Neural cell (in vitro differentiated cells): ENCODE measurements around the gene TRPM3. TPM values are rescaled to one million over a fixed set of nuclear protein-coding genes. Genes with fewer than 3 reads are reported as not detected.
A peak's percentile ranks its signal among the peaks of the same experiment; 100 is the strongest.

Experiments used
- H2AFZ ChIP-seq: fragments of 200-600, 300-800 bp; sonication (generic), shearing (Covaris generic); 2 replicates; pipeline ENCODE4 v1.6.0; 2014; ENCODE audit warnings: low read depth, mild to moderate bottlenecking, antibody characterized with exemption, low read length, moderate library complexity
- H3F3A ChIP-seq: fragments of 200-600 bp; shearing (Covaris generic); 2 replicates; pipeline ENCODE4 v1.6.1; 2016; ENCODE audit warnings: mild to moderate bottlenecking, moderate library complexity, mixed read lengths, antibody characterized with exemption, low read length; ENCODE audit not compliant: insufficient read depth, poor library complexity, severe bottlenecking
- H3K27ac ChIP-seq: fragments of 200-600, 300-800 bp; sonication (generic), shearing (Covaris generic); 2 replicates; pipeline ENCODE4 v1.5.1; 2014; ENCODE audit warnings: mild to moderate bottlenecking, low read length, moderate library complexity
- H3K27me3 ChIP-seq: fragments of 300-800, 200-600 bp; sonication (generic), shearing (Covaris generic); 2 replicates; pipeline ENCODE4 v1.6.0; 2014; ENCODE audit warnings: mild to moderate bottlenecking, low read depth, low read length, moderate library complexity; ENCODE audit not compliant: insufficient read depth
- H3K36me3 ChIP-seq: fragments of 300-800, 200-600 bp; sonication (generic), shearing (Covaris generic); 2 replicates; pipeline ENCODE4 v1.5.1; 2014; ENCODE audit warnings: mild to moderate bottlenecking, antibody characterized with exemption, low read length, moderate library complexity; ENCODE audit not compliant: insufficient read depth
- H3K4me2 ChIP-seq: fragments of 300-800, 200-600 bp; sonication (generic), shearing (Covaris generic); 2 replicates; pipeline ENCODE4 v1.6.0; 2014; ENCODE audit warnings: mild to moderate bottlenecking, low read length
- H3K4me3 ChIP-seq: fragments of 300-800, 200-600 bp; sonication (generic), shearing (Covaris generic); 2 replicates; pipeline ENCODE4 v1.5.1; 2014; ENCODE audit warnings: mild to moderate bottlenecking, low read length, moderate library complexity
- H3K79me2 ChIP-seq: fragments of 200-600 bp; shearing (Covaris generic); replicated peaks from 2 replicates; pipeline ENCODE4 v1.6.0; 2014; ENCODE audit warnings: mild to moderate bottlenecking, low read length, moderate library complexity; ENCODE audit not compliant: insufficient read depth
- H3K9ac ChIP-seq: fragments of 300-800, 200-600 bp; sonication (generic), shearing (Covaris generic); 2 replicates; pipeline ENCODE4 v1.6.1; 2016; ENCODE audit warnings: mild to moderate bottlenecking, low read length, mixed read lengths
- H3K9me2 ChIP-seq: fragments of 200-600 bp; shearing (Covaris generic); 2 replicates; pipeline ENCODE4 v1.6.1; 2016; ENCODE audit warnings: mild to moderate bottlenecking, low read length, mixed read lengths; ENCODE audit not compliant: insufficient read depth
- H3K9me3 ChIP-seq: fragments of 200-600, 300-800 bp; sonication (generic), shearing (Covaris generic); 2 replicates; pipeline ENCODE4 v1.6.1; 2016; ENCODE audit warnings: mild to moderate bottlenecking, mixed run types, low read length, moderate library complexity, mixed read lengths
- H4K20me1 ChIP-seq: fragments of 200-600 bp; shearing (Covaris generic); 2 replicates; pipeline ENCODE4 v1.6.1; 2016; ENCODE audit warnings: mild to moderate bottlenecking, mixed run types; ENCODE audit not compliant: insufficient read depth
- EP300 ChIP-seq: fragments of 450-650 bp; conservative IDR thresholded peaks from 2 replicates; pipeline ENCODE4 v1.6.1; 2014; ENCODE audit warnings: antibody characterized with exemption, mild to moderate bottlenecking, moderate library complexity; ENCODE audit not compliant: poor library complexity, severe bottlenecking
- MXI1 ChIP-seq: fragments of 450-650 bp; conservative IDR thresholded peaks from 2 replicates; pipeline ENCODE4 v1.6.1; 2014; ENCODE audit warnings: antibody characterized with exemption, mild to moderate bottlenecking; ENCODE audit not compliant: poor library complexity, severe bottlenecking
- POLR2AphosphoS5 ChIP-seq: IDR thresholded peaks from 2 replicates; pipeline ENCODE4 v1.6.1; 2012
- SMC3 ChIP-seq: fragments of 450-650 bp; conservative IDR thresholded peaks from 2 replicates; pipeline ENCODE4 v1.6.1; 2014; ENCODE audit warnings: antibody characterized with exemption, mild to moderate bottlenecking, moderate library complexity; ENCODE audit not compliant: poor library complexity
- TAF1 ChIP-seq: IDR thresholded peaks from 2 replicates; pipeline ENCODE4 v1.6.1; 2012; ENCODE audit warnings: low read depth
- polyA plus RNA-seq: library from polyadenylated mRNA; depleted of rRNA; stranded (reverse); fragments of >200 nt; gene quantifications from 2 replicates; pipeline ENCODE4 v1.2.3, GENCODE V29; 2014
- small RNA-seq, 3 experiments: library from RNA; depleted of rRNA; stranded (forward); fragments of <200 nt; gene quantifications; one replicate each; pipeline ENCODE3, GENCODE V24; 2012
- TF ChIP-seq, protein P1 (sequence below): fragments of 450-650 bp; IDR thresholded peaks from 2 replicates; pipeline ENCODE4 v1.5.1; 2014; ENCODE audit warnings: antibody characterized with exemption, mild to moderate bottlenecking, moderate library complexity; ENCODE audit not compliant: poor library complexity, severe bottlenecking
- TF ChIP-seq, protein P2 (sequence below): IDR thresholded peaks from 2 replicates; pipeline ENCODE4 v1.6.1; 2012; ENCODE audit warnings: borderline replicate concordance

Gene TRPM3
- polyA plus RNA-seq, 1 donor from 2014 or later, result 1.3 TPM

DNA sequence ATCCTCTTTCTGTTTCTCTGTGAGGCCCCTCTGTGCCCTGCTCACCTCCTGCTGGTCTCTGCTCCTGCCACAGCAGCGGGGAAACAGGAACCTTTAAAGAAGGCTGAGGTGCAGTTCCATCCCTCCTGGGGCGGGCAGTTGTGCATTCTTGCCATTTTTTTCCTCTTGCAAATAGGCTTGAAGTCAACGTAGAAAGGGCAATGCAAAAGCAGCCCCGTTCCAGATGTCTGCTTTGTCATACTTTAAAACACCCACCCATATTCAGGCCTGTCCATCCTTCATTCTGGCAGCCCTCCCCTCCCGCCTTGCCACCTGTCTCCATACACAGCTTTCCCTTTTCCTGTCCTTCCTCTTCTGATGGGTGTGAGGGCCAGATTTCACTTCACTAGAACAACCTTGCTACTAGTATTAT lies 641.5 kb downstream of the TRPM3 start:
- TF ChIP-seq MXI1 (no peak), TAF1 (no peak), POLR2AphosphoS5 (no peak), SMC3 (no peak), EP300 (no peak)
- TF ChIP-seq, protein P1, sequence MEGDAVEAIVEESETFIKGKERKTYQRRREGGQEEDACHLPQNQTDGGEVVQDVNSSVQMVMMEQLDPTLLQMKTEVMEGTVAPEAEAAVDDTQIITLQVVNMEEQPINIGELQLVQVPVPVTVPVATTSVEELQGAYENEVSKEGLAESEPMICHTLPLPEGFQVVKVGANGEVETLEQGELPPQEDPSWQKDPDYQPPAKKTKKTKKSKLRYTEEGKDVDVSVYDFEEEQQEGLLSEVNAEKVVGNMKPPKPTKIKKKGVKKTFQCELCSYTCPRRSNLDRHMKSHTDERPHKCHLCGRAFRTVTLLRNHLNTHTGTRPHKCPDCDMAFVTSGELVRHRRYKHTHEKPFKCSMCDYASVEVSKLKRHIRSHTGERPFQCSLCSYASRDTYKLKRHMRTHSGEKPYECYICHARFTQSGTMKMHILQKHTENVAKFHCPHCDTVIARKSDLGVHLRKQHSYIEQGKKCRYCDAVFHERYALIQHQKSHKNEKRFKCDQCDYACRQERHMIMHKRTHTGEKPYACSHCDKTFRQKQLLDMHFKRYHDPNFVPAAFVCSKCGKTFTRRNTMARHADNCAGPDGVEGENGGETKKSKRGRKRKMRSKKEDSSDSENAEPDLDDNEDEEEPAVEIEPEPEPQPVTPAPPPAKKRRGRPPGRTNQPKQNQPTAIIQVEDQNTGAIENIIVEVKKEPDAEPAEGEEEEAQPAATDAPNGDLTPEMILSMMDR, result no peak
- TF ChIP-seq, protein P2, sequence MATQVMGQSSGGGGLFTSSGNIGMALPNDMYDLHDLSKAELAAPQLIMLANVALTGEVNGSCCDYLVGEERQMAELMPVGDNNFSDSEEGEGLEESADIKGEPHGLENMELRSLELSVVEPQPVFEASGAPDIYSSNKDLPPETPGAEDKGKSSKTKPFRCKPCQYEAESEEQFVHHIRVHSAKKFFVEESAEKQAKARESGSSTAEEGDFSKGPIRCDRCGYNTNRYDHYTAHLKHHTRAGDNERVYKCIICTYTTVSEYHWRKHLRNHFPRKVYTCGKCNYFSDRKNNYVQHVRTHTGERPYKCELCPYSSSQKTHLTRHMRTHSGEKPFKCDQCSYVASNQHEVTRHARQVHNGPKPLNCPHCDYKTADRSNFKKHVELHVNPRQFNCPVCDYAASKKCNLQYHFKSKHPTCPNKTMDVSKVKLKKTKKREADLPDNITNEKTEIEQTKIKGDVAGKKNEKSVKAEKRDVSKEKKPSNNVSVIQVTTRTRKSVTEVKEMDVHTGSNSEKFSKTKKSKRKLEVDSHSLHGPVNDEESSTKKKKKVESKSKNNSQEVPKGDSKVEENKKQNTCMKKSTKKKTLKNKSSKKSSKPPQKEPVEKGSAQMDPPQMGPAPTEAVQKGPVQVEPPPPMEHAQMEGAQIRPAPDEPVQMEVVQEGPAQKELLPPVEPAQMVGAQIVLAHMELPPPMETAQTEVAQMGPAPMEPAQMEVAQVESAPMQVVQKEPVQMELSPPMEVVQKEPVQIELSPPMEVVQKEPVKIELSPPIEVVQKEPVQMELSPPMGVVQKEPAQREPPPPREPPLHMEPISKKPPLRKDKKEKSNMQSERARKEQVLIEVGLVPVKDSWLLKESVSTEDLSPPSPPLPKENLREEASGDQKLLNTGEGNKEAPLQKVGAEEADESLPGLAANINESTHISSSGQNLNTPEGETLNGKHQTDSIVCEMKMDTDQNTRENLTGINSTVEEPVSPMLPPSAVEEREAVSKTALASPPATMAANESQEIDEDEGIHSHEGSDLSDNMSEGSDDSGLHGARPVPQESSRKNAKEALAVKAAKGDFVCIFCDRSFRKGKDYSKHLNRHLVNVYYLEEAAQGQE, result no peak
- H4K20me1 ChIP-seq, result no peaks in the 10 kb centered on the region
- no peak overlapping the region for H2AFZ ChIP-seq
- peak overlapping the region; percentile 7 for H3K27ac ChIP-seq
- H3K27me3 ChIP-seq, result no peaks in the 10 kb centered on the region
- H3K9ac ChIP-seq, result no peak overlapping the region
- no peaks in the 10 kb centered on the region for H3K79me2 ChIP-seq
- H3F3A ChIP-seq, result no peaks in the 10 kb centered on the region
- no peaks in the 10 kb centered on the region for H3K36me3 ChIP-seq
- no peaks in the 10 kb centered on the region for H3K9me2 ChIP-seq
- H3K9me3 ChIP-seq, result no peaks in the 10 kb centered on the region
- no peak overlapping the region for H3K4me3 ChIP-seq
- no peak overlapping the region for H3K4me2 ChIP-seq

Small RNAs within 50 kb of the gene (small RNA-seq; reads per million reads assigned to genes)
- gene MIR204, result 392 to 855 (median 826) reads per million in 3 experiments
- 0 to 0.24 (median 0) reads per million in 3 experiments for gene RN7SL726P
